BE2C (cell line): ENCODE measurements around the gene USP44.
"Not testable (repeated sequence)": the region's sequence is repeated elsewhere in the genome, so short reads cannot be mapped to it uniquely, and the experiment has no call there.

Source experiments
- DNase-seq: peaks from one replicate; pipeline ENCODE4 v3.0.0-alpha.2; 2020
- H3K27me3 ChIP-seq: fragments of 250-450 bp; sonication (Bioruptor Pico); 2 replicates; pipeline ENCODE4 v1.5.1; 2020; ENCODE audit warnings: mild to moderate bottlenecking
- H3K36me3 ChIP-seq: fragments of 250-450 bp; sonication (Bioruptor Pico); 2 replicates; pipeline ENCODE4 v1.5.1; 2020; ENCODE audit warnings: mild to moderate bottlenecking
- H3K4me1 ChIP-seq: fragments of 250-450 bp; sonication (Bioruptor Pico); 2 replicates; pipeline ENCODE4 v1.5.1; 2020
- H3K4me3 ChIP-seq: 2 replicates; pipeline ENCODE4 v1.5.1; 2011; ENCODE audit warnings: low read depth, low read length
- H3K9me3 ChIP-seq: fragments of 250-450 bp; sonication (Bioruptor Pico); 2 replicates; pipeline ENCODE4 v1.5.1; 2020
- TF ChIP-seq, protein P1 (sequence below): IDR thresholded peaks from 2 replicates; pipeline ENCODE4 v1.5.1; 2012; ENCODE audit warnings: mild to moderate bottlenecking, low read depth, low read length

Gene USP44

GRCh38 chr12:95573951-95574576 lies 22.8 kb upstream of the USP44 start:
- TF ChIP-seq, protein P1, sequence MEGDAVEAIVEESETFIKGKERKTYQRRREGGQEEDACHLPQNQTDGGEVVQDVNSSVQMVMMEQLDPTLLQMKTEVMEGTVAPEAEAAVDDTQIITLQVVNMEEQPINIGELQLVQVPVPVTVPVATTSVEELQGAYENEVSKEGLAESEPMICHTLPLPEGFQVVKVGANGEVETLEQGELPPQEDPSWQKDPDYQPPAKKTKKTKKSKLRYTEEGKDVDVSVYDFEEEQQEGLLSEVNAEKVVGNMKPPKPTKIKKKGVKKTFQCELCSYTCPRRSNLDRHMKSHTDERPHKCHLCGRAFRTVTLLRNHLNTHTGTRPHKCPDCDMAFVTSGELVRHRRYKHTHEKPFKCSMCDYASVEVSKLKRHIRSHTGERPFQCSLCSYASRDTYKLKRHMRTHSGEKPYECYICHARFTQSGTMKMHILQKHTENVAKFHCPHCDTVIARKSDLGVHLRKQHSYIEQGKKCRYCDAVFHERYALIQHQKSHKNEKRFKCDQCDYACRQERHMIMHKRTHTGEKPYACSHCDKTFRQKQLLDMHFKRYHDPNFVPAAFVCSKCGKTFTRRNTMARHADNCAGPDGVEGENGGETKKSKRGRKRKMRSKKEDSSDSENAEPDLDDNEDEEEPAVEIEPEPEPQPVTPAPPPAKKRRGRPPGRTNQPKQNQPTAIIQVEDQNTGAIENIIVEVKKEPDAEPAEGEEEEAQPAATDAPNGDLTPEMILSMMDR: no peak
- no peak for DNase-seq
- no peaks in the 10 kb centered on the region for H3K36me3 ChIP-seq
- peaks cover 3% of the 10 kb centered on the region for H3K27me3 ChIP-seq
- H3K4me3 ChIP-seq: no peak overlapping the region
- H3K9me3 ChIP-seq: no peaks in the 10 kb centered on the region
- no peaks in the 10 kb centered on the region; the same call in 1 of the 2 replicates for H3K4me1 ChIP-seq

DNA sequence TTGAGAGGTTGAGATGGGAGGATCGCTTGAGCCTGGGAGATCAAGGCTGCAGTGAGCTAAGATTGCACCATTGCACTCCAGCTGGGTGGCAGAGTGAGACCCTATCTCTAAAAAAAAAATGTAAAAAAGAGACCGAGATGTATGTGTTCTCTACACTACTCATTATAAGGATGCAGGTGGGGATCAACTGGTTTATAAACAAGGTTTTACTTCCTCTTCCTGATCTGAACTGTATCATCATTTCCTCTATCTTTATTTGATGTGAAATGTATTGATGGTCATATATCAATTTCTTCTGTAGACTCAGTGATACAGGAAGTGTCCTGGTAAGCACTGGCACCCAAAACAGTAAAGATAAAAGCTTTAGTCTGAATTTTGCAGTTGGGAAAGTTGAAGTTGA lies 20.1 kb upstream of the USP44 start:
- DNase-seq: no peak
- no peaks in the 10 kb centered on the region for H3K36me3 ChIP-seq
- H3K27me3 ChIP-seq: peaks cover 3% of the 10 kb centered on the region
- TF ChIP-seq, protein P1: no peak
- no peaks in the 10 kb centered on the region; the same call in 1 of the 2 replicates for H3K4me1 ChIP-seq
- H3K9me3 ChIP-seq: no peaks in the 10 kb centered on the region
- no peak overlapping the region for H3K4me3 ChIP-seq

DNA sequence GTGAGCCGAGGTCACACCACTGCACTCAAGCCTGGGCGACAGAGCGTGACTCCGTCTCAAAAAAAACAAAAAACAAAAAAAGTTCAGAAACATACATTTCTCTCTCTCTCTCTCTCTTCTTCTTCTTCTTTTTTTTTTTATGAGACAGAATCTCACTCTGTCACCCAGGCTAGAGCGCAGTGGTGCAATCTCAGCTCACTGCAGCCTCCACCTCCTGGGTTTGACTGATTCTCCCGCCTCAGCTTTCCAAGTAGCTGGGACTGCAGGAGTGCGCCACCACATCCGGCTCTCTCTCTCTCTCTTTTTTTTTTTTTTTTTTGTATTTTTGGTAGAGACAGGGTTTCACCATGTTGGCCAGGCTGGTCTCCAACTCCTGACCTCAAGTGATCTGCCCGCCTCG lies 16.8 kb upstream of the USP44 start:
- not testable (repeated sequence) for H3K27me3 ChIP-seq, DNase-seq

DNA sequence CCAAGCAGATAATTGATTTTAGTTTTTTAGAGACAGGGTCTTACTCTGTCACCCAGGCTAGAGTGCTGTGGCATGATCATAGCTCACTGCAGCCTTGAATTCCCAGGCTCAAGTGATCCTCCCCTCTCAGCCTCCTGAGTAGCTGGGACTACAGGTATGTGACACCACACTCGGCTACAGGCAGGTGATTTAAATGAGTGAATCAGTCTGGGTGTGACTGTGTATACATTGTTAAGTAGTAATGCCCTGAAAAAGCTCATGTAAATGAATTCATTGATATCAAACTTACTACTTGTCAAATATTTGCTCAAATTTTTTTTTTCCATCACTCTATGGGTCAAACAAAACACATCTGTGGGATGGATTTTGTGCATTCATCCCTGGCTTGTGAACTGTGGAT lies 6.3 kb upstream of the USP44 start:
- Histone ChIP-seq H3K4me3 (no peak overlapping the region), H3K36me3 (no peaks in the 10 kb centered on the region), H3K9me3 (no peaks in the 10 kb centered on the region), H3K4me1 (no peaks in the 10 kb centered on the region), H3K27me3 (no peaks in the 10 kb centered on the region)
- DNase-seq: no peak
- TF ChIP-seq, protein P1: no peak

More for the DNA sequence above, 16.8 kb upstream of the USP44 start:
- H3K4me1 ChIP-seq, H3K4me3 ChIP-seq, H3K36me3 ChIP-seq, H3K9me3 ChIP-seq: not testable (repeated sequence)

GRCh38 chr12:95554532-95555071 lies 3.3 kb upstream of the USP44 start:
- Histone ChIP-seq H3K4me3 (no peak overlapping the region), H3K27me3 (peaks cover 14% of the 10 kb centered on the region), H3K4me1 (no peaks in the 10 kb centered on the region), H3K9me3 (no peaks in the 10 kb centered on the region), H3K36me3 (no peaks in the 10 kb centered on the region)
- TF ChIP-seq, protein P1: no peak
- no peak for DNase-seq

- H3K4me1 ChIP-seq: no peaks in the 10 kb centered on the region
- H3K9me3 ChIP-seq: peaks cover 6% of the 10 kb centered on the region; the same call in 1 of the 2 replicates
- H3K27me3 ChIP-seq: peaks cover 26% of the 10 kb centered on the region
- H3K36me3 ChIP-seq: no peaks in the 10 kb centered on the region
- TF ChIP-seq, protein P1: no peak
- DNase-seq: no peak
- H3K4me3 ChIP-seq: no peak overlapping the region
Measured at GRCh38 chr12:95553197-95553943, 2.1 kb upstream of the USP44 start.
